ENCODE results near the gene IL36A.
A peak's percentile ranks its signal among the peaks of the same experiment; 100 is the strongest.

IL36A gene, protein sequence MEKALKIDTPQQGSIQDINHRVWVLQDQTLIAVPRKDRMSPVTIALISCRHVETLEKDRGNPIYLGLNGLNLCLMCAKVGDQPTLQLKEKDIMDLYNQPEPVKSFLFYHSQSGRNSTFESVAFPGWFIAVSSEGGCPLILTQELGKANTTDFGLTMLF

DNA sequence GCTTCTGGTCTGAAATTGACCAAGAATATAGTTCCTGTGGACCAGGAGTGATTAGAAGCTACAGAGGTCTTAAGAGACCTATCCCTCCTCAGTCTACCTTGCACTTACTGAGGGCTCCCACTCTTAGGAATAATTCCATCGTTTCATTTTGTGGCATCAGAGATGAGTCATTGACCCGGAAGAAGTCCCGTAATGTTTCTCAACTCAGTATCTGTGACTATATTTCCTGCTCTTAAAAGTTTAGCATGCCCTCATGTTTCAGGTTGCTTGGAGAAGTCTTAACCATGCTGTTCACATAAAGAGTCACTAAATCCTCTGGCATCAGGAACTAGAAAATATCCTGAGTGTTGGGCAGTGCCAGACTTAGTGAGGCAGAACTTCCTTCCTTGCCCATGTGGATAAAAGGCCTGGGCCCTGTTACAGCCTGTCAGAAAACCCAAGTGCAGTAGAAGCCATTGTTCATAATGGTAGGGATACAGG lies at the start of gene IL36A:
Gene IL36A, plus strand, starts transcription at position 430 of the 480 bp plus-strand sequence. CDS start 413 bp downstream, outside the sequence.
- no peak for DNase-seq

- no peak for DNase-seq
Observed at GRCh38 chr2:112957511-112957910, 47.7 kb upstream of the IL36A start.

- peak in 1 of 2 experiments; percentile 30 for DNase-seq
Observed at GRCh38 chr2:112958428-112959108, 46.7 kb upstream of the IL36A start.

- DNase-seq = no peak
Observed at GRCh38 chr2:112959109-112959812, 46.0 kb upstream of the IL36A start.

GRCh38 chr2:112960230-112960825 lies 44.9 kb upstream of the IL36A start:
- no peak for DNase-seq

- no peak for DNase-seq
Observed at GRCh38 chr2:112962308-112963175, 42.7 kb upstream of the IL36A start.

DNA sequence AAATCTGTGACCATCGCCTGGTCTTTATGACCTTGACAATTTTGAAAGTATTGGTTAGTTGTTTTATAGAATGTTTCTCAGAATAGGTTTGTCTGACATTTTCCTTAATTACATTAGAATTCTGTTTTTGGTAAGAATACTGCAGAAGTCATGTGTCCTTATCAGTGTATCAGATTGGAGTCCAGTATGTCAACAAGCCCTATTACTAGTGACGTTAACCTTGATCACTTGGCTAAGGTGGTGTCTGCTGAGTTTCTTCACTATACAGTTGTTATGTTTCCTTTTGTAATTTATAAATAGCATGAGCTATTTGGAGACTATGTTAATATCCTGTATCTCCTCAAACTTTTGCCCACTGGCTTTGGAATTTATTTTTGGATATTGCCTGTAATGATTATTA lies 38.2 kb upstream of the IL36A start:
- no peak for DNase-seq

GRCh38 chr2:112972423-112973086 lies 32.7 kb upstream of the IL36A start:
- no peak for DNase-seq

GRCh38 chr2:112973156-112973555 lies 32.1 kb upstream of the IL36A start:
- no peak for DNase-seq

DNA sequence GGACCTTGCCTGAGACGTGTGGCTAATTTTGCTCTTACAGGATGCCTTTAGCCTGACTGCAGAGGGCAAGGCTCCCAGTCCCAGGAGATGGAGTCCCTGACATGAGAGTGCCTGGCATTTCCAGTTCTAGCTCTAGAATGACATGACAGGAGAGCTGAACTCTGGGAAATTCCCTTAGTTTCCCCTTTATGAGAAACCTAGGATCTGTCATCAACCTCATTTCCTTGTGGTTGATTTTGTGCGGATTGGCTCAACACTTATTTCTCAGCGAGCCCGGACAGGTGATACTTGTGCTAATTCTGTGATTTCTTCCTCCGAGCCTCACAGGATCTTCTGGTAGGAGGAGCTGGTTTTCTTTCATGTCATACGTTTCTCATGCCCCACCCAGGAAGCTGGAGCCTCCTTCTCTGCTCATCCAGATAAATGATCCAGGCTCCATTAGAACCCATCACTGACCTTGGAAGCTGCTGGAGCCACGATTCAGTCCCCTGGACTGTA lies 27.7 kb upstream of the IL36A start, which contains the start of gene IL36G:
Gene IL36G, plus strand, starts transcription at position 448 of the 498 bp plus-strand sequence. CDS start 633 bp downstream, outside the sequence.
- DNase-seq = no peak

DNA sequence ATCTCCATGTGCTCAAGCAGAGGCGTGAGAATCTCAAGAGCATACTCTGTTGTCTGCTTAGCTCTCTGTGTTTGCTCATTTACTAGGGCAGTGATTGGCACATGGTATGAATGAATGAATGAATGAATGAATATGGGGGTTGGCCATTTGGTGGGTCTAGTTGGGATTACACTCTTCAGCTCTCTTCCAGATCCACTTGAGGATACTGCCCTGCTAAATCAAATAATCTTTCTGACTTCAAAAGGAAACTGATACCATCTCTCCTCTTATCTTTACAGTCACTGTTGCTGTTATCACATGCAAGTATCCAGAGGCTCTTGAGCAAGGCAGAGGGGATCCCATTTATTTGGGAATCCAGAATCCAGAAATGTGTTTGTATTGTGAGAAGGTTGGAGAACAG lies 25.5 kb upstream of the IL36A start:
- no peak for DNase-seq

DNA sequence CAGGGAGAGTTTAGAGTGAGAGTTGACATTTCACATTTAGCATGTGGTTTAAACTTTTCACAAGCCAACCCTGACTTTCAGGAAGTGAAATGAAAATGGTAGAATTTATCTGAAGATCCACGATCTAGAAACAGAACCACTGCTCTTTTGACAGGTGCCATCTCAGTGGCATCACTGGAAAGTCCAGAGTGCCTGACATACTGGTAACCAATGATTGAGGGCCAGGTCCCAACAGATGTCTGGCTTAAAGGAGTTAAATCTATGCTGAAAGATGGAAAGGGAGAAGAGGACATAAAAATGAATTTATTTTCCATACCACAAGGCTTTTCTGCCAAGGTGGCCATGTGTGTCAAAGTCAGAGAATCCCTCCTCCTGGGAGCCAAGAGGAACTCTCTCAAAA lies 24.7 kb upstream of the IL36A start:
- DNase-seq = no peak

- DNase-seq = no peak
Observed at GRCh38 chr2:112985090-112985489, 20.2 kb upstream of the IL36A start.

- DNase-seq = no peak
Observed at GRCh38 chr2:112989611-112990010, 15.6 kb upstream of the IL36A start.

- DNase-seq = no peak
Observed at GRCh38 chr2:112993831-112994230, 11.4 kb upstream of the IL36A start.

DNA sequence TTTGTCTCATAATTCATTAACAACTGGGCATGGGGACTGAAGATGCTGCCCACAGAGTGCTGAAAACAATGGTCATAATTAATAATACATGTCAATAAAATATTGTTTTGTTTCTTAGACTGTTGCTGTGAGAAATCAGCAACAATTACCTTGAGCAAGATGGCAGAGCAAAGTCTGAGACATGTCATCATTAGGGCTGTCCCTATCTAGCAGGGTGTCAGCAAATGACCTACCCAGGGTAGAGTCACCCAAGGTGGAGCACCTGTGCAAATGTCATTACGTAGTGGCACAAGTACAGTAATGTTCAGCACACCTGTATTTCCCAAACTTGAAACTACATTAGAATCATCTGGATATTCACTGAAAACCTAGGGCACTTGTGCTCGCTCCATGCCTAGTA lies 10.6 kb upstream of the IL36A start:
- DNase-seq = no peak

DNA sequence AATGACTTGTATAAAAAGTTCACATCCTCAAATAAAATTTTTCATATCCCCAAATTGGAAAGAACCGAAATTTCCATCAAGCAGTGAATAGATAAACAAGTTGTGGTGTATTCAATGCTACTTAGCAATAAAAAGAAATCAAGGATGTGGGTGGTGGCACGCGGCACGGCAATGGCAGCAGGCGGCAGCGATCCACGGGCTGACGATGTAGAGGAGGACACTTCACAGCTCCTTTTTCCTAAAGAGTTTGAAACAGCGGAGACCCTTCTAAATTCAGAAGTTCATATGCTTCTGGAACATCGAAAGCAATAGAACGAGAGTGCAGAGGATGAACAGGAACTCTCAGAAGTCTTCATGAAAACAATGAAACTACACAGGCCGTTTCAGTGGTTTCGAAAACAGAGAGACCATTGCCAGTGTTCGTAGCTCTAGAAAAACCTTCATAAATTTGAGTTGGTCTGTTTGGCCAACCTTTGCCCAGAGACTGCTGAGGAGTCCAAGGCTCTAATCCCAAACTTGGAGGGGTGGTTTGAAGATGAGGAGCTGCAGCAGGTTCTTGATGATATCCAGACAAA lies 9.8 kb upstream of the IL36A start:
- DNase-seq = no peak

GRCh38 chr2:112996635-112997034 lies 8.6 kb upstream of the IL36A start:
- no peak for DNase-seq

GRCh38 chr2:112997151-112997550 lies 8.1 kb upstream of the IL36A start:
- no peak for DNase-seq

DNA sequence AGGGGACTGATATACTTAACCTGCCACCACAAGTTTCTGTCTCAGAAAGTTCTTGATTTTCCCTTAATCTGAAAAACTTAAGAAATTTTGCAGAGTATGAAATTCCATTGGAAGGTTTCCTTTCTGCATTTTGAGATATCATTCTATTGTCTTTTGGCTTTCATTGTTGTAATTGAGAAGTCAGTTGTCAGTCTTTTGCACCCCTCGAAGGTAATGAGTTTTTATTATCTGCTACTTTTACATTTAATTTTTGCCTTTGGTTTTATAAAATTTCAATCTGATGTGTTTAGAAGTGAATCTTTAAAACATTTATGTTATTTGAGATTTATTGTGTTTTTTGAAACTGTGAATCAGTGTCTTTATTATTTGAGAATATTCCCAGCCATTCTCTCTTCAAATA lies 4.8 kb upstream of the IL36A start:
- DNase-seq = no peak

DNA sequence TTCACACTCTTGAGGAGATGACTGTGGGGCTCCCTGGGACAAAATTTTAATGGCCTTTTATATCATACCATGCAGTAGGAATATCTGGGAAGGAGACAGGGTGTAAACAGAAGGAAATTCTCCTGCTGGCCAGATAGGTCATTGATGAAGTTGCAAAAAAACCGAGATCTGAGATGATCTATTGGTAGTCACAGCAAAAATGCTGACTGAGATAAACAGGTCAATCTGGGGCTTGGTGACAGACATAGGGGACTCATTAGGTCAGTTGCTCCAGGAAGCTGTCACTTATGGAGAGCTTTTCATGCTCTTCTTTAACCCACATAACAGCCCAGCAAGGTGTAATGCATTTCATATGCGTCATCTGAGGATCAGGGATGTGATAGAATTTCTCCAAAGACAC lies 2.6 kb upstream of the IL36A start:
- DNase-seq = no peak

Data from cerebellar nuclear complex (tissue), 1 donor.